Stimulated activated CD8-positive, alpha-beta memory T cell treated with anti-CD3 and anti-CD28 coated beads, Interleukin-4, amount 100 ng/mL, for 4 hours (primary cell): ENCODE results near the gene CYP2U1.
"Not testable (repeated sequence)": the region's sequence is repeated elsewhere in the genome, so short reads cannot be mapped to it uniquely, and the experiment has no call there.

ENCODE experiments used
- DNase-seq, 2 donors: peaks; one replicate each; pipeline ENCODE4 v3.0.0-alpha.2; 2020; ENCODE audit warnings: low read depth in 2 of 2, low spot score in 1 of 2

The CYP2U1 gene

DNA sequence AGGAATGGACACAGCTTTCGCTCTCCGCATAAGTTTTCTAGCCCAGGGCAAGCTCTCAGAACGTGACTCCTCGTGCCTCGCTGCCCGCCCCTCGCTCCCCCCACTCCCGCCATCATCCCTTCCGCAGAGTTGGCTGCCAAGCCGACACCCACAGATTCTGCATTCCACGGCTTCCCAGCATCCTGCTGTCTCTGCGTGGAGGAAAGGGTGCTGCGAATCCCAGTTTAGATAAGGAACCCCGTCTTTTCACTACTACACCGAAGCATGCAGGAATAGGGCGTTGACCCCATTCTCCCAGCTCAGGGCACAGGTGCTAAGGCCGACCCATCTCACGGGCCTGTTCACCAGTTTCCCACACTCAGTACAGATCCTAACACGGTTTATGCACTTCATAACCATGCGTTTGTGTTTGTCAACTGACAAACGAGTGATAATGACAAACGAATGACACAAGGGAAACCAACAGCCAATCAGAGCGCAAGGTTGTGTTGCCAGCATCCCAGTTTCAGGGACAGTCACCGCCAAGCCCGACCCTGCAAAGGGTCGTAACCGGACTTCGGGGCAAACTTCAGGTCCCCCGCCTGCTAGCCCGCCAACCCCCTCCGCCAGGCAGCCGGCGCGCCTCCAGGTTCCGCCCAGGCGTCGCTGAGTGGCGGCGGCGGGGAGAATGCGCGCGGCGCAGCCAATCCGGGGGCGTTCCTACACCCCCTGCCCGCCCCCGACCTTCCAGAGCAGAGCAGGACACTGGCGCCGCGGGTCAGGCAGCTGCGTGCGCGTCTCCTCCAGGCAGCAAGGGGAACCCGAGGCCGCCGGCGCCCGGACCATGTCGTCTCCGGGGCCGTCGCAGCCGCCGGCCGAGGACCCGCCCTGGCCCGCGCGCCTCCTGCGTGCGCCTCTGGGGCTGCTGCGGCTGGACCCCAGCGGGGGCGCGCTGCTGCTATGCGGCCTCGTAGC is at the start of gene CYP2U1:
Gene CYP2U1, plus strand, starts transcription at position 729 of the 954 bp plus-strand sequence. Its CDS starts 95 bp downstream, at position 824.
- peak; percentile 47 to 66 for DNase-seq

DNA sequence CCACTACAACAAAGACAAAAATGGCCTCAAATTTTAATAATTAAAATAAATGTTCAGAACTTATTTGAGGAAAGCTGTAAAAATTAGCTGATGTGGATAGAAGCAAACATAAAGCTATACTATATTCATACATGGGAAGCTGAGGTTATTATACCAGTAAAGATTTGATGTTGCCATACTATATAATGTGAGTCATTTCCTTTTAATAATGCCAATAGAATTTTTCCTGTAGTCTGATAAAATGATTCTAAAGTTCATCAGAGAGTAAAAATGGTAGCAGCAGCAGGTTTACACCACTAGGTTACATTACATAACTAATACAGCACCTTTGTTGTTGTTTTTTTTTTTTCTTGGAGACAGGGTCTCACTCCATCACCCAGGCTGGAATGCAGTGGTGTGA is 45.5 kb upstream of the CYP2U1 start:
- DNase-seq: no peak

DNA sequence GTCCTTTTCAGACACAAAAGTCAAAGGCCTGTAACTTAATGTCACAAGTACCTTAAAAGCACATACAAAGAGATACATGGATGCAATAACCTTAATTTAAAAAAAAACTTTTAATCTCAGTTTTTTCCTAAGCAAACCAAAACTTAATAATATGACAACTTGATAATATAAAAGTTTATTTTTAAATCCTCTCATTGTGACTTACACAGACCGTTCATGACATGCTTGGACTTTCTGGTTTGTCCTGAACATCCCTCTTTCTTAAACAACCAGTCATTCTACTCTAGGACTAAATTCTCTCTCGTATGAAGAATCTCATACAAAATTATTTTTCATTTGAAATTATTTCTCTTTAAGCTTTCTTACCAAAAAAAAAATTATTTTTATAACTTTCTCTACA is 43.1 kb upstream of the CYP2U1 start:
- no peak for DNase-seq

DNA sequence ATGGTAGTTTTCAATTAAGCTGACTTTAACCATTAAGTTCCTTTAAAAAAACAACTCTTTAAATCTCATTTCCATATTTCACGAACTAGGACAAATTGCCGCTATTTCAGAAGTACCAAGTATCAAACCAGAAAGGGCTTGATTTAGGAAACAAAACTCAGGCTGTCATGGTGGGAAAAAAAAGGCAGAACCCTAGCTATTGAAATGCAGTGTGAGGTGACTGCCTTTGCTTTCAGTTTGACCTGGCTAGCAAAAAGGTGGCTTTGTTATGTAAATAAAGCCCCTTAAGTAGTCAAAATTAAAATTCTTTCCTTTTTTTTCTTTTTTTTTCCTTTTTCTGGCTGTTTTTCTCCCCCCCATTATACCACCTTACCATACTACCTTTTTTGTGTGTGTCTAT is 40.6 kb upstream of the CYP2U1 start:
- DNase-seq: no peak

GRCh38 chr4:107891299-107891698 is 40.0 kb upstream of the CYP2U1 start:
- no peak for DNase-seq

DNA sequence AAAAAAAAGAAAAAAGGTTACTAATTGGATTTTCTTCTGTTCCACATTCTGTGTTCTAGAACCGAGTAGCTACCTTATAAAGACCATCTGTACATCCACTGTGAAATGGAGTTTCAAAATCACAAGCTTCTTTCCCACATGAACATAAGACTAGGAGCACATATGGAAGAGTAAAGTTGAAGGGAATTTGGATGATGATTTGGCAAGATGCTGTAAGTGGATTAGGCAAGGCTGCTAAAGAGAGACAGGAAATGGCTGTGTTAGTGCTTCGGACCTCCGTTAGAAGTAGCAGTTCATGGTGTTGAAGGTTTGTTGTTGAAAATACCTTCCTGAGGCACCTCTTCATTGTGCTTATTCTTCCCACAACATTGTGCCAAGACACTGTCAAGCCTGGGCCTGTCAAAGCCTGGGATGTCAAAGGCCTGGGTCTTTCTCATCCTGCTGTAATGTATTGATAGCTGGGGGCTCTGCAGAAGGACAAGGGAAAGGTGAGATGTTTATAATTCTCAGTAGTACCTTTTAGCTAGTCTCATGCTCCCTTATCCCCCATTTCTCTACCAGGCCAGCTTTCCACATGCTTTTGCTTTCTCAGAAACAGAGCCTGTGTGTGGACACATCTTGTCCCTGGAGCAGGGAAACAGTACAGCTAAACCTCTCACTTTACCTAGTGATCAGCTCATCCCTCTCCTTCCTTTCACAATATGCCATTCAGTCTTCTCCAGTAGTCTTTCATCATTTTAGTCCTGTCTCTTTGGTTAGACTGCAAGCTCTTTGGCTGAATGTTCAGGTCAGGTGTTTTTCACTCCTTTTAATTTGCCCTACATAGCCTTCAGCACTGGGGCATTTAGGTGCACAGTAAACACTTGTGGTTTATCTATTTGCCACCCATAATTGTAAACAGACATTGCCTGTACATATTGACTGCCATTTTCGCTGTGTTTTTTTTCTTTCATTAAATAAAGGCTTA is 37.9 kb upstream of the CYP2U1 start:
- DNase-seq: no peak

DNA sequence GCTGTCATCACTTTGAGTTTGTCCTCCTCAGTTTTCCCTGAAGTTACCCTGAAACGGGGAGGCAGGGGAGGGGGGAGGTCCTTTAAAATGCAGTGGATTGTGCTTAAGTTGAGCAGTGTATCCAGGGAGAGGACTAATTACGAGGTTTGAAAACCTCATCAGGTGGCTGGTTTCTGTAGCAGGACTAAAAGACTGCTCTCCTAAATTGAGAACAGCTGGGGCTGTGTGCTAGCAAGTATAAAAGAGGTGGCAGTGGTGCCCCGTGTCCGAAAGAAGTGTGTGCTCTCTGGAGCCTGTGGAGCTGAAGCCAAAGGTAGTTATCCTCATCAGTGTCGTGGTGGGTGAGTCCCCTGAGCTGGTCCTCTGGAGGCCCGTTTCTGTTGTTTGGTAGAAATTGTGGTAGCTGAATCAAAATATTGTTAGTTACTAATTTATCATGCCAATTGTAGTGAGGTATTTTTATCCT is 37.2 kb upstream of the CYP2U1 start:
- no peak for DNase-seq

- DNase-seq: no peak
Observed at GRCh38 chr4:107896158-107896645, 35.1 kb upstream of the CYP2U1 start.

DNA sequence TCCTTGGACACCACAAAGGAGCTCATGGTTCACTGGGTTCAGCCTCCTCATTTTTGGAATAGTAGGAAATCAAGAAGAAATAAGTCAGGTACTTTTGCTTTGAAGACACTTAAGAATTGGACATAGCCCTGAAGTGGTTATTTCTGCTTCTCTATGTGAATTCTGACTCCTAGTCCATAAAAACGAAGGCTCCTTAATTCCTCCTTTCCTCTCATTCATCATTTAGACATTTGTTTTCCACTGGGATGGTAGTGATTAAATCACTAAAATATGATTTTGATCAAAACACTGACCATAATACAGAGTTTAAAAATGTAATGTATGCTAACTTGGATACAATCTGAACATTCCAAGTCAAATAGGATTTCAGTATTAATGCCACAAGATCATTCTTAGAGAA is 34.7 kb upstream of the CYP2U1 start:
- DNase-seq: no peak

DNA sequence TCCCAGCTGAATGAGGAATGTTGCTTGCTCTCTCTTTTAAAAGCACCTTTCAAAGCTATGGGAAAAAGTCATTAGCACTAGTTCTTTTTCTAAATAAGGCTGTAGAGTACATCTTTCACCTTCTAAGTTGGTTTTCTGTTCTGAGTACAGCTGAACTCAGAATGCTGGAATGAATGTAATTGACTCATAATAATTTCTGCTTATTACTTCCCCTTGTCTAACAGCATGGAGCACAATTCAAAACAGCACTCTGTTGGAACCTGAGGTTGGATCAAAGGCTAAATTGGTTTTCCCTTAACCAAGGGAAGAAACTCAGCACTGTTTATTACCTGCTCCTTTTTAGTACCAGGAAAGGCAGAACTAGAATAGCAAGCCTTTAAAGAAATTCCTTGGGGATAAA is 33.5 kb upstream of the CYP2U1 start:
- no peak for DNase-seq

DNA sequence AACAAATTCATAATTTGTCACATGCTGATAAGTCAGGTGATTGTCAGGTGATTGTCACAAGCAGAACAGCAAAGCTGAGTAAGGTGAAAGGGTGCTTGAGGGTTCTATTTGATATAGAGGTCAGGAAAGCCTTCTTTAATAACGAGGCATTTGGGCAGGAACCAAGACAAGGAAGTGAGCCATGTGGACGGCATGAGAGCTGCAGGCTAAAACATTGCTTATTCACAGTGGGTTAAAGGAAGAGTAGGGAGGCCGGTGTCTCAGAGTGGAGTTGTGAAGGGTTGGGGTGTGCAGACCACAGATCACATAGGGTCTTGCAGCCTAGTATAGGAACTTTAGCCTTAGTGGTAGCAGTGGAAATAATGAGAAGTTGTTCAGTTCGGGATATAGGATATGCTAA is 31.3 kb upstream of the CYP2U1 start:
- DNase-seq: no peak

GRCh38 chr4:107900508-107900907 is 30.8 kb upstream of the CYP2U1 start:
- DNase-seq: no peak

GRCh38 chr4:107901213-107901934 is 30.0 kb upstream of the CYP2U1 start:
- no peak for DNase-seq

DNA sequence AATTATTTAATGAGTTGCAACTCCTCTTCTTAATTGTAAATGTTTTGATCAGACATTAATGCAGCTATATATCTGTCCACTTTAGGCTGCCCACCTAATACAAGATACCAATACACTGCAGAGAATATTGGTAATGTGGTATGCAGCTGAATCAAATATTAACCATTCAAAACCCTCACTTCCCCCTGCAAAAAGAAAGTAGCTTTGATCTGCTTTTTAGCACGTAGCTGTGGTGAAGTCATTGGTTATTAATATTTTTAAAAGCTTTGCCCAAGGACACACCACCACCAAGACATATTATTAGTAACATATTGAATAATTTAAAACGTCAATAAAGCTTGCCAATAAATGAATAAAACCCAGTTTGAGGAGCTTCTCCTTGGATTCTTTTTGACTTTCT is 28.6 kb upstream of the CYP2U1 start:
- DNase-seq: no peak

DNA sequence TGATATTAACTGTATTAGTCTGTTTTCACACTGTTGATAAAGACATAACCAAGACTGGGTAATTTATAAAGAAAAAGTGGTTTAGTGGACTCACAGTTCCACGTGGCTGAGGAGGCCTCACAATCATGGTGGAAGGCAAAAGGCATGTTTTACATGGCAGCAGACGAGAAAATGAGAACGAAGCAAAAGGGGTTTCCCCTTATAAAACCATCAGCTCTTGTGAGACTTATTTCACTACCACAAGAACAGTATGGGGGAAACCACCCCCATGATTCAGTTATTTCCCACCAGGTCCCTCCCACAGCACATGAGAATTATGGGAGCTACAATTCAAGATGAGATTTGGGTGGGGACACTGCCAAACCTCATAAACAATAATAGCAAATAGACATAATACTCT is 26.3 kb upstream of the CYP2U1 start:
- not testable (repeated sequence) for DNase-seq

DNA sequence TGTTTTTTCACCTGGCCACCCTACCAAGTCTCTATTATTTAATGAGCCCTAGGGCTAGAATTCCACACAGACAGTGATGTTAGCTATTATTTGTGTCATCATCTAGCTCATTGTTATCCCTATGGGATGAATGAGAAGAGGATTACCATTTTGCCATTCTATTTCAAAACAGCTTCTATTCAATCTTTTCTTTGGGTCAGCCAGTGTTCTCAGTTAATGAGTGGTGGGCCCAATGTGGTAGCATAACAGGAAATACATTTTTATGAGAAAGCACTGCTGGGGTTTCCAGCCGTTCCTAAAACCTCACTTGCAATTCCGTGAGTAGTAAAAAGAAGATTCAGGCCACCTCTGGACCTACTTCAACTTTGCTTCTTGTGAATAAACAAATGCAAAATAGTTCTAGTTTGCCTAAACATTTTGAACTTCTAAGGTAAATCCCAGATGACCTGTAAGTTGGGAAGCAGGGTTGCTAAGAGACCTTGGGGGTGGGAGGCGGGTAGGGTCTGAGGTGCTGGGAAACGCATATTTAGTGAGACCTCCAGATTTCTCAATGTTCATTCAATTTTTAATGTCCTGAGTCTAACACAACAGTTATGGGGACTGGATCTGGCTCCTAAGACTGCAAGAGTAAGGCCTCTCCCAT is 24.8 kb upstream of the CYP2U1 start:
- no peak for DNase-seq

DNA sequence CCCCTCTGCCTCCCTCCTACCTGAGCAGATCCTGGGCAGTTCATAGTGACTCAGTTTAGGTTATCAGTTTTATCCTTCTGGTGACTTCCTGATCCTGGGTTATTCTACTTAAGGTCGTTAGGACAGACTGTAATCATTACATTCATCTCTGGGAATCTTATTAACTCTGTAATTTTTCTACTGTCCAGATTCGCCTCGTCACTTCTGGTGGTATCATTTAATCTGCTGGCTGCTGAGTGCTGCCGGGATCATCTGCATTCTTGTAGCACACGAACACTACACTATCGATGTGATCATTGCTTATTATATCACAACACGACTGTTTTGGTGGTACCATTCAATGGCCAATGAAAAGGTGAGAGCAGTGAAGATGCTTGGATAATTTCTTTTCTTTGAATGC is 23.0 kb upstream of the CYP2U1 start:
- no peak for DNase-seq

- DNase-seq: no peak
Observed at GRCh38 chr4:107913283-107913899, 18.0 kb upstream of the CYP2U1 start.

GRCh38 chr4:107915220-107915619 is 16.1 kb upstream of the CYP2U1 start:
- DNase-seq: no peak

DNA sequence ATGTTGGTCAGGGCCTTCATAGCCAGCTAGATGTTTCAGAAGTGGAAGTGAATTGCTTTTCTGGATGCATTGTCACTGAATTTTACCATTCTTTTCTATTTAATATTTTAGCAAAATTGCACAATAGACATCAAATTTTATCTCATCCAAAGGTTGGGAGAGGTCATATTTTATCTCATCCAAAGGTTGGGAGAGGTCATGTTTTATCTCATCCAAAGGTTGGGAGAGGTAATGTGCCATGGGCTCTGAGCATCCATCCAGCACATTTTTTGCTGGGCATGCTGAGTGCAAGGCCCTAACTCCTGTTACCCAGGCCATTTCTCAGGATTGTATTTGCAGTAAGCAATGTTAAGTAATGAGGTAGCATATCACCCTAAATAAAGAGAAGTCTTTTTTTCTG is 14.7 kb upstream of the CYP2U1 start:
- no peak for DNase-seq
